H4 (cell line): ENCODE results near the gene MIA. TPM values are rescaled to one million over a fixed set of nuclear protein-coding genes. Genes with fewer than 3 reads are reported as not detected.
"Not testable (repeated sequence)": the region's sequence is repeated elsewhere in the genome, so short reads cannot be mapped to it uniquely, and the experiment has no call there.

Experiments
- DNase-seq: peaks from one replicate; pipeline ENCODE4 v3.0.0-alpha.2; 2015; ENCODE audit warnings: low spot score
- total RNA-seq: library from RNA; depleted of rRNA; stranded (reverse); fragments of >200 nt; shearing (Covaris generic); gene quantifications from 2 replicates; pipeline ENCODE4 v1.2.3, GENCODE V29; 2014

Gene MIA
- total RNA-seq, 1 experiment from 2014 or later: 1.1 TPM

DNA sequence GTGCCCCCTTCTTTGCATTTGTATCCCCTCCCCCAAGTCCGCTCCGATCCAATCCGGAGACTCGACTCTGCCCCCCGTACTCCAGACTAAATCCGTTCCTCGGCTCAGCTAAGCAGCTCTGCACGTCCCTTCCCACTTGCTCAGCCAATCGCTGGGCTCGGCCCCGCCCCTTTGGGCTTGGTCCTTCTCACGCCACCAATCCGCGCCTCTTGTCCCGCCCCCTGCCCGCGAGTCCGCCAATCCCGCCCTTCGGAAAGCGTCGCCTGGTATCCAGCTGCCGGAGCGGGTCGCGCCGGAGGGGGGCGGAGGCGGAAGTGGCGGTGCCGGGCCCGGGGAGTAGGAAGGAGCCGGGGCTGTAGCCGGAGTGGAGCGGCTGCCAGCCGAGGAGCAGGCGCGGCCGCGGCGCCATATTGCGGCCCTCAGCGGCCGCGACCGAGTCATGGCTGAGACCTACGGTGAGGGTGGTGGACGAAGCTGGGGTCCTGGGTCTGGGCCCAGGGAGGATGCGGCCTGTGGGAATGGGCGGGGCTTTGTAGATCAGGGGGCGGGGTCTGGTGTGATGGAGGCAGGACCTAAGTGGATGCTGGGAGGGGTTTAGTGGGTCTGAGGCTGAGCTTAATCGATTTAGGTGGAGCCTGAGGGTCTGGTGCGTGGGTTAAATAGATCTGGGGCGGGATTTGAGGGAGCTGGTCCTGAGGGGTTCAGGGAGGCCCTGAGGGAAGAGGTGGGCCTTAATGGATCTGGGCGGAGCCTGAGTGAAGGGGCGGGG lies 2.8 kb downstream of the MIA start, which contains the start of gene RAB4B:
TSS of gene RAB4B (plus strand) at position 311 of the 769 bp plus-strand sequence. CDS start at position 440, 129 bp downstream.
- peak; percentile 99 for DNase-seq

DNA sequence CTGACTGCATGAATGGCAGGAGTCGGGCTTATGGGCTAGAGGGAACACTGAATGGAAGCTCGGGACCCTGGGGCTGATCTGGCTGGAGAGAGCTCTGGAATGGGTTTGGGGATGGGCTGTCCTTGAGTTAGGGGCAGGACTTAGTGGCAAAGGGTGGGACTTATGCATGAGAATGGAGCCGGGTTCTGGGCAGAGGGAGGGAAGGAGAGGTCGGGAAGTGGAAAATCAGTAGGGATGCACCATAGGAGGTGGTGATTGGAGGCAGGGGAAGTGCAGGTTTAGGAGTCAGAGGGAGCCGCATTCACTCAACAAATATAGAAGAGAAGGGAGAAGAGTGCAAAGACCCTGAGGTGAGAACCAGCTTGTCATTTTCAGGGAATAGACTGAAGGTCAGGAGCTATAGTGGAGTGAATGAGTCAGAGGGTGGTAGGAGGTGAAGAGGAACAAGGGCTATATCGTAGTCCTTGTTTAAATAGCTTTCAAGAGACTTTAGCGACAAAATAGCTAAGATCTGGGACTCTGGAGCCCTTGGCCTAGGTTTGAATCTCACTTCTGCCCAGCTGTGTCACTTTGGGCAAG lies 3.5 kb downstream of the MIA start:
- DNase-seq: no peak

DNA sequence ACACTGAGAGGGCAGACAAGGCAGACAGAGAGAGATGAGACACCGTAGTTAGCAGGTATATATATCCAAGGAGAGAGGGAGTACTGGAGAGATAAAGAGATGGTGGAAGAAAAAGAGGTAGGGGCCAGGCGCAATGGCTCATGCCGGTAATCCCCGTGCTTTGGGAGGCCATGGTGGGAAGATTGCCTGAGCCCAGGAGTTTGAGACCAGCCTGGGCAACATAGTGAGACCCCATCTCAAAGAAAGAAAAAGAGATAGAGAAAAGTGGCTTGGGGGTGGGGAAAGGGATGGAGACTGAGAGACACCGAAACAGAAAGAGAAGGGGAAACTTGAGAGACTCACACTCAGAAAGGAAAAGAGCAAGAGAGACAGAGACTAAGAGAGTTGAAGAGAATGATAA lies 5.3 kb downstream of the MIA start:
- no peak for DNase-seq

DNA sequence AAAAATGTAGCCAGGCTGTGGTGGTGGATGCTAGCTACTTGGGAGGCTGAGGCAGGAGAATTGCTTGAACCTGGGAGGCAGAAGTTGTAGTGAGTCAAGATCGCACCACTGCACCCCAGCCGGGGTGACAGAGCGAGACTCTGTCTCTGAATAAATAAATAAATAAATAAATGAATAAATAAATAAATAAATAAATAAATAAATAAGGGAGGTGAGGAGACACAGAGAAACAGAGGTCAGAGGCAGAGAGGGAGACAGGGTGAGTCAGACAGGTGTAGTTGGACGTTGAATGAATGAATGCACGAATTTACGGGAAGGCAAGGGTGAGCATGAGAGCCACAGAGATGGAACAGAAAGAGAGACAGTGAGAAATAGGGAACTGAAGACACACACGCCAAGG lies 5.8 kb downstream of the MIA start:
- no peak for DNase-seq

DNA sequence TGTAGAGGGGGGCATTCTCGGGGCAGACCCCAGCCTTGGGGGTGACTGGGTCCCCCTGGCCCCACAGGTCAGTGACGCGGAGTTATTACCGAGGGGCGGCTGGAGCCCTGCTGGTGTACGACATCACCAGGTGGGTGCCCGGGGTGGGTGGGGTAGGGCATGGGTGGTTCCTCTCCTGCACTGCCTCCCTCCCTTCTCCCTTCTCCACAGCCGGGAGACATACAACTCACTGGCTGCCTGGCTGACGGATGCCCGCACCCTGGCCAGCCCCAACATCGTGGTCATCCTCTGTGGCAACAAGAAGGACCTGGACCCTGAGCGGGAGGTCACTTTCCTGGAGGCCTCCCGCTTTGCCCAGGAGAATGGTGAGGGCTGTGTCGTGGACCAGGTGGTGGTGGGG lies 8.4 kb downstream of the MIA start:
- no peak for DNase-seq

DNA sequence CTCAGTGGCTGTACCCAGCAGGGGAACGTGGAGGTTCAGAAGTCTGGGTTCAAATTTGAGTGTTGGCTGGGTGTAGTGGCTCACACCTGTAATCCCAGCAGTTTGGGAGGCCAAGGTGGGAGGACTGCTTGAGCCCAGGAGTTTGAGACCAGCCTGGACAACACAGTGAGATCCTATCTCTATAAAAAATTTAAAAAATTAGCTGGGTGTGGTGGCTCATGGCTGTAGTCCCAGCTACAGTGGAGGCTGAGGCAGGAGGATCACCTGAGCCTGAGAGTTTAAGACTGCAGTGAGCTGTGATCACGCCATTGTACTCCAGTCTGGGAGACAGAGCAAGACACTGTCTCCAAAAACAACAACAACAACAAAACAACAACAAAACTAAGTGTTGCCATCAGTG lies 8.8 kb downstream of the MIA start:
- DNase-seq: not testable (repeated sequence)

DNA sequence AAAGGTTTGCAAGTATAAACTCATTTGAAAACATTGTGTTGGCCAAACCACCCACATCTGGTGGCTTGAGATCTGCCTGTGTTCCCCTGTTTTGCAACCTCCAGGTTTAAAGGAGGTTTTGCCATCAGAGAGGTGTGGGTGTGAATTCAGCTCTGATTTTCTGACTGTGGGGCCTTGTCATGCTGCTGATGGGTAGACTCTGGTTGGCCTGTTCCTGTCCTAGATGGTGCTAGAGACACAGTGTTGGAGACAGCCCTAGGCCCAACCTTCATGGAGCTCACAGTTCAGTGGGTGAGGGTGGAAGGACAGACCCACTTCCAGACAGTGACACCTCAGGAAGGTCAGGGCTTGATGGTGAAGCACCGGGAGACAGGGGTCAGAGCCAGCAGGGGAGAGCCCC lies 10.2 kb downstream of the MIA start:
- DNase-seq: no peak

DNA sequence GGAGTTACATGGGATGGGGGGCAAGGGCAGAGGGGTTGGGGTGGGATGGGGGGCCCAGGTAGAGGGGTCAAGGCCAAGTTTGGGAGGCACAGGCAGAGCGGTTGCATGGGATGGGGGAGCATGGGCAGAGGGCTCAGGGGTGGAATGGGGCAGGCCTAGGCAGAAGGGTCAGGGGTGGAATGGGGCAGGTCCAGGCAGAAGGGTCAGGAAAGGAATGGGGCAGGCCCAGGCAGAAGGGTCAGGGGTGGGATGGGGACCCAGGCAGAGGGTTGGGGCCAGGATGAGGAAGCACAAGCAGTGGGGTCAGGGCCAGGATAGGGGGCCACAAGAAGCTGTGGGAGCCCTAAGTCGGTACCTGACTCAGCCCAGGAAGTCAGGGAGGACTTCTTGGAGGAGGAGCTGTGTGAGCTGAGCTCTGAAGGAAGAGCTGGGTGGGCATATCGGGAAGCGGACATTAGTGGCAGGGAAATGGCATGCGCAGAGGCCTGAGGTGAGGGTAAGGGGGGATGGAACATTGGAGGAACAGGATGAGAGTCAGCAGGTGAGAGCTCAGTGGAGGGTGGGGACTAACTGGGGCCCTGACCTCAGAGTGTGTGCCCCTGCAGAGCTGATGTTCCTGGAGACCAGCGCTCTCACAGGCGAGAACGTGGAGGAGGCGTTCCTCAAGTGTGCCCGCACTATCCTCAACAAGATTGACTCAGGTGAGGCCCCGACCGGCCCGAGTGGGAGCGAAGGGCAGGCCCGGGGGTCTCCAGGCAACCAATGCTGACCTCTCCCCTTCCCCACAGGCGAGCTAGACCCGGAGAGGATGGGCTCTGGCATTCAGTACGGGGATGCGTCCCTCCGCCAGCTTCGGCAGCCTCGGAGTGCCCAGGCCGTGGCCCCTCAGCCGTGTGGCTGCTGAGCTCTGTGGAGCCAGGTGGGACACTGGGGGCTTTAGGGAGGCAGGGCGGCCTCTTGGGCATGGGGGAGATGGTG lies 11.0 kb downstream of the MIA start:
- DNase-seq: no peak

DNA sequence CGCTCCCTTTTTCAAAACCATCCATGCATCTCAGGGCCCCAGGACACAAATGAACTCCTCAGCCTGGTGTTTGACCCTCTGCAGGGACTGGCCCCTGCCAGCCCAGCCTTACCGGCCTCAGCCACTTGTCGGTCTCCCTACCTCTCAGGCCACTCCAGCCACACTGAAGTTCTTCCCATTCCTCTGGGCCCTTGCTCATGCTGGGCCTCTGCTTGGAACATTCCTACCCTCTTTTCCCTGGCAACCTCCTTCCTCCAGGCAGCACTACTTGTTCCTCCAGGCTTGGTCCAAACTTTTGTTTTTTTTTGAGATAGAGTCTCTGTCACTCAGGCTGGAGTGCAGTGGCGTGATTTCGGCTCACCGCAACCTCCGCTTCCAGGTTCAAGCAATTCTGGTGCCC lies 16.0 kb downstream of the MIA start:
- DNase-seq: no peak

DNA sequence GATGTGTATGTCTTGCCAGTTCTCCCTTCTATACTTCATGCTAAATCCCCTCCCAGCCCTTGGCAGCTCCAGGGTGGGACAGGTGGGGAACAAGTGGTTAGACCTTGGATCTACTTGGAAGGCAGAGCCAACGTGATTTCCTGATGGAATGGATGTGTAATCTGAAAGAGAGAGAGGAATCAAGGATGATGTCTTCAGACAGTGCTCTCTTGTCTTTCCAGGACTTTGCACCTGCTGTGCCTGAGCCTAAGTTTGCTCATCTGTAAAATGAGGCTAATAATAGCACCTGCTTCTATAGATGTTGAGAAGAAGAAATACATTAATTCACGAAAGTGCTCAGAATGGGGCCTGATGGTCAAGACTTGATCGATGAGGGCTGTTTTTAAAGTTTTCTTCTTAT lies 16.7 kb downstream of the MIA start:
- no peak for DNase-seq

DNA sequence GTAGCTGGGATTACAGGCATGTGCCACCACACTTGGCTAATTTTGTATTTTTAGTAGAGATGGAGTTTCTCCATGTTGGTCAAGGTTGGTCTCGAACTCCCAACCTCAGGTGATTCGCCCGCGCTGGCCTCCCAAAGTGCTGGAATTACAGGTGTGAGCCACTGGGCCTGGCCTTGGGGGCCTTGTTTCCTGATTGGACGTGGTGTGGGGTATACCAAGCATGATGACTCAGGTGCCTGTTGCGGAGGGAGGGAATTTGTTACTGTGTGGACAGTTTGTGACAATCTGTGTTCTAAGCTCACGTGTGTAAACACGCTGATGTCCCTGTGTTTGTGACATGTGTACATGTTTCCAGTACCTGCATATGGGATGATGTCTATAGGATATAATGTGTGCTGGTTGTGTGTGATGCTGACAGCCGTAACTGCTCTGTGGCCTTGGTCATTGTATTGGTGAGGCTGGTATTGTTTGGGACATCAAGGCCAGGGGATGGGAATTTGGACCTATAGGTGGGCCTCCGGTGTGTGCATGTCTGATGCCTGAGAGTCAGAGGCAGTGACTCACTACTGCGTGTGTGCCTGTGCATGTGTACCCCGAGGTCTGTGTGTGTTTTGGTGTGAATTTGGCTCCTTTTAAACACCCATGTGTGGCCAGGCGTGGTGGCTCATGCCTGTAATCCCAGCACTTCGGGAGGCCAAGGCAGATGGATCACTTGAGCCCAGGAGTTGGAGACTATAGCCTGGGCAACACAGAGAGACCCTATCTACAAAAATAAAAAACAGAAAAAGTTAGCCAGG lies 22.0 kb downstream of the MIA start:
- DNase-seq: no peak

DNA sequence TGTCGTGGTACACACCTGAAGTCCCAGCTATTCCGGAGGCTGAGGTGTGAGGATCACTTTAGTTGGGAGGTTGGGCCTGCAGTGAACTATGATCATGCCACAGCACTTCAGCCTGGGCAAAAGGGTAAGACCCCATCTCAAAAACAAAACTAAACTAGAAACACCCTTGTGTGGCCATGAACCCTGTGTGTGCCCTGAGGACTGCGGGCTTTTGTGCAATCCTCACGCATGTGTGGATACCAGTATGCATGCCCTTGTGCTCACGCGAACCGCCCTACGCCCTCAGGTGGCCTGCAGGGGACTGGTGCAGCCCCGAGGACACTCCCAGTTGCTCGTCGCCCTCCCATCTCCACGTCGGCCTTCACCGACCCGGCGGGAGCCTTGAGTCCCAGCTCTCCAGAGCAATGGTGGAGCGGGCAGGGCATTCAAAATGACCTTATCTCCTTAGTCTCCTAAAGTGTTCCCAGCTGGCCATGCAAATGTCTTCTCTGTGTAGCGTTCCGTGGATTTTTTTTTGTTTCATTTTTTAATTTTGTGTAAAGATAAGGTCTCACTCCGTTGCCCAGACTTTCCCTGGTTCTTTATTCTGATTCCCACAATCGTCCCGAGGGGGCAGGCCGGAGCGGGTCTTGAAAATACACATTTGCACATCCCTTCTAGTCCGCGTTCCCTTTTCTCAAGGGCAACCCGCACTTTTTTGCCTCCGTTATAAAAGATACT lies 22.8 kb downstream of the MIA start:
- peak; percentile 68 for DNase-seq

DNA sequence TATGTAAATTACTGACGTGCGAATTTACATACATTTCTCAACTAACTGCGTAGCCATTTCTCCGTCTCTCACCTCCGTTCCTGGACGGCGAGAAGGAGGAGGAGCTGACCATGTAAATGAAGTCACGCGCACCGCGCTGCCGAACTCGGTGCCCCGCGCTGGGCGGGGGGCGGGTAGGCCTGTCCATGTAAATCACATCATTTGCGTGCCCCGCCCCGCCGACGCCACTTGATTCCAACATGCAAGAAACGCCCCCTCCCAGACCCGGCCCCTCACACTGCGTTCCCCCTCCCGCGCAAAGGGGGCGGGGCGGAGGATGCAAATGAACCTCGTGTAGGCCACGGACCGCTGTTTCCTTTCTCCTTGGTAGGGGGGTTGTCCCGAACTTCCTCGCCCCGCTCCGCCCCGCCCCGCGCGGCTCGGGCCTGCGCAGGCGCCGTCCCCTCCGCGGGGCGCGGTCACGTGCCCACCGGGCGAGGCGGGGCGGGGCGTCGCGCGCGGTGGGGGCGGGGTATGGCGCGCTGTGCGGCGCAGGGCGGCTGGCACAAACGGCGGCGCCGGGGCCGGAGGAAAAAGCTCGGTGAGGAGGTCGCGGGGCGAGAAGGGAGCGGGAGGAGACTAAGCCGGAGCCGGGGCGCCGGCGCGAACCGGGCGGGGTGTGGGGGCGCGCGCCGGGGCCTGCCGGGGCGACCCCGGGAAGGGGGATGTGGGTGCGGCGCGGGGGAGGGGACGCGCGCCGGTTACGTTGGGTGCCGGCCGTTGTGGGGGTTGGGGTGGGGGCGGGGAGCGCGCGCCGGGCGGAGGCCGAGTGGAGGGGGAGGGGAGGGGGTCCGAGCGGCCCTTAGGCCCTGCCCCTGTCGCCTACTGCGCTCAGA lies 23.6 kb downstream of the MIA start, which contains the start of gene EGLN2:
TSS of gene EGLN2 (plus strand) at position 509 of the 875 bp plus-strand sequence. CDS start 1,382 bp downstream, outside the sequence.
- peak; percentile 98 for DNase-seq

DNA sequence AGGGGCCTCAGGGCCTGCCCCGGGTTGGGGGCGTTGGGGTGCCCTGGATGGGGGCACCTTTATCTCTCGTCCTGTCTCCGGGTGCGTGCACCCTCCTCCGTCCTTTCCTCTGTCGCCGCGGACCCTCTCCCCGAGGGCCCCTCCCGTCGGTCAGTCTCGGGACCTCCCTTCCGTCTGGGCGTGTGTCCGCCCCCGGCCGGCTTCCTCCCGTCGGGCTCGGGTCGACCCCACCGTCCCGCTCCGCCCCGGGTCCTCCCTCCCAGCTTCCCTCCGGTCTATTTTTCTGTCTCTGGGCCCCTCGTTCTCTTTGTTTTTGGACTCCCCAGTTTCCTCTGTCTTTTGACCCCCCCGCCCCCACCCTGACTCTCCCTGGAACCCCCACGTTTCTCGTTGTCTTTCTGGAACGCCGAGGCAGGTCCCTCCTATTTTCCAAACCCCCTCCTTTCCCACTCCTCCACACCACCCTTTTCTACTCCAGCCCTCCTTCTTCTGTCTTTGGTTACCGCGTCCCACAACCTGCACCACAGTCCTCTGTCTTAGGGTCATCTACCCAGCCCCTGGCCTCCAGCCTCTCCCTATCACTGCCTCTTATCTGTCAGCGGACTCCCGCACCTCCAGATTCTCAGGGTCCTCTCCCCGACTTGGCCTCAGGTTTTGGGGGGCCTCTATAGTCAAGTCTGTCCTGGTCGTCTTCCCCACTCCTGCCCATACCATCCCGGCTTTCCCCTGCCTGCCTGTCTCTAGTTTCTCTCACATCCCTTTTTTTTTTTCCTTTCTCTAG lies 24.4 kb downstream of the MIA start:
- no peak for DNase-seq

DNA sequence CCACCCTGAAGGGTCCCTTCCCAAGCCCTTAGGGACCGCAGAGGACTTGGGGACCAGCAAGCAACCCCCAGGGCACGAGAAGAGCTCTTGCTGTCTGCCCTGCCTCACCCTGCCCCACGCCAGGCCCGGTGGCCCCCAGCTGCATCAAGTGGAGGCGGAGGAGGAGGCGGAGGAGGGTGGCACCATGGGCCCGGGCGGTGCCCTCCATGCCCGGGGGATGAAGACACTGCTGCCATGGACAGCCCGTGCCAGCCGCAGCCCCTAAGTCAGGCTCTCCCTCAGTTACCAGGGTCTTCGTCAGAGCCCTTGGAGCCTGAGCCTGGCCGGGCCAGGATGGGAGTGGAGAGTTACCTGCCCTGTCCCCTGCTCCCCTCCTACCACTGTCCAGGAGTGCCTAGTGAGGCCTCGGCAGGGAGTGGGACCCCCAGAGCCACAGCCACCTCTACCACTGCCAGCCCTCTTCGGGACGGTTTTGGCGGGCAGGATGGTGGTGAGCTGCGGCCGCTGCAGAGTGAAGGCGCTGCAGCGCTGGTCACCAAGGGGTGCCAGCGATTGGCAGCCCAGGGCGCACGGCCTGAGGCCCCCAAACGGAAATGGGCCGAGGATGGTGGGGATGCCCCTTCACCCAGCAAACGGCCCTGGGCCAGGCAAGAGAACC lies 25.1 kb downstream of the MIA start:
- no peak for DNase-seq

DNA sequence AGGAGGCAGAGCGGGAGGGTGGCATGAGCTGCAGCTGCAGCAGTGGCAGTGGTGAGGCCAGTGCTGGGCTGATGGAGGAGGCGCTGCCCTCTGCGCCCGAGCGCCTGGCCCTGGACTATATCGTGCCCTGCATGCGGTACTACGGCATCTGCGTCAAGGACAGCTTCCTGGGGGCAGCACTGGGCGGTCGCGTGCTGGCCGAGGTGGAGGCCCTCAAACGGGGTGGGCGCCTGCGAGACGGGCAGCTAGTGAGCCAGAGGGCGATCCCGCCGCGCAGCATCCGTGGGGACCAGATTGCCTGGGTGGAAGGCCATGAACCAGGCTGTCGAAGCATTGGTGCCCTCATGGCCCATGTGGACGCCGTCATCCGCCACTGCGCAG lies 25.7 kb downstream of the MIA start:
- no peak for DNase-seq

DNA sequence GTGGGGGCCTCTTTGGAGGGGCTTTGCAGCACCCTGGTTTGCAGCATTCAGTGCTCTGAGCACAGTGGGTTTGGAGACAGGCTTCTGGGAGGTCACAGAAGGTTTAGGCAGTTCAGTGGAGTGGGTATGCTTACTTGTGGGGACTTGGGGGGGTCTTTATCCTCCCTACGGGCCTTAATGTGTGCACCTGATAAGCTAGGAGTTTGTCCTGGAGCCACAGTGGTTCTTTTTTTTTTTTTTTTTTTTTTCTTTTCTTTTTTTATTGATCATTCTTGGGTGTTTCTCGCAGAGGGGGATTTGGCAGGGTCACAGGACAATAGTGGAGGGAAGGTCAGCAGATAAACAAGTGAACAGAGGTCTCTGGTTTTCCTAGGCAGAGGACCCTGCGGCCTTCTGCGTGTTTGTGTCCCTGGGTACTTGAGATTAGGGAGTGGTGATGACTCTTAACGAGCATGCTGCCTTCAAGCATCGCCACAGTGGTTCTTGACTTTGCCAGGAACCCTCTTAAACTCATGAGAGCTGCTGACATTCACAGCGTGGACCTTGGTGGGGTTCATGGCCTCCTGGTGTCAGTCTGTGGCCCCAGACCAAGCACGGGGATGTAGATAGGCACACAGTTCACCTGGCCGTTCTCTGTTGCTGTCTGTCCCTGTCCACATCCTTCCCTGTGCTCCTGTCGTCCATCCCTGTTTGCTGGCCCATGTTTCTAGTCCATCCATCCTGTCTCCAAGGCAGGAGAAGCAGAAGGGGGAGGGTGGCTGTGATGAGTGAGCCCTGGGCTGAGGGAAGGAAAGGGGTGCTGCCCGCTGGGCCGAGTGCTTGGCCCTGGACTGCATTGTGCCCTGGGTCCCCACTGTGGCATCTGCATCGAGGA lies 26.3 kb downstream of the MIA start:
- no peak for DNase-seq
